Panc1 (cell line): ENCODE results near the gene RNASEH2B. TPM values are rescaled to one million over a fixed set of nuclear protein-coding genes. Genes with fewer than 3 reads are reported as not detected.

Experiments used
- ATAC-seq: fragments of 200-7000 bp; cut with Tn5 transposase; 2 replicates; pipeline ENCODE4 v1.9.1; 2020; ENCODE audit warnings: mild to moderate bottlenecking, moderate library complexity
- BruUV-seq: library from RNA; stranded (reverse); fragments of 400-500 nt; replicated peaks from 2 replicates; lab custom pipeline; 2021; lab: Mats Ljungman, UMichigan
- CTCF ChIA-PET: fragments of 300-600 bp; sonication (Branson Sonifier 250); formaldehyde crosslinking; loops from one replicate; lab custom pipeline; 2022; ENCODE audit warnings: antibody characterized with exemption; lab: Charles Lee
- POLR2A ChIA-PET: fragments of 300-600 bp; sonication (Branson Sonifier 250); formaldehyde crosslinking; loops from one replicate; lab custom pipeline; 2022; ENCODE audit warnings: antibody characterized with exemption; lab: Charles Lee
- DNase-seq: peaks from one replicate; pipeline ENCODE4 v3.0.0-alpha.2; 2010; ENCODE audit warnings: low read depth, low spot score
- H3K27ac ChIP-seq: 2 replicates; pipeline ENCODE4 v1.5.1; 2011; ENCODE audit warnings: mild to moderate bottlenecking, low read length, inconsistent platforms
- H3K27me3 ChIP-seq: fragments of 200-500 bp; sonication (Bioruptor generic); 2 replicates; pipeline ENCODE4 v1.6.0; 2014; ENCODE audit warnings: low read length, inconsistent platforms; ENCODE audit not compliant: control insufficient read depth, insufficient read depth
- H3K36me3 ChIP-seq: fragments of 200-500 bp; sonication (Bioruptor generic); 2 replicates; pipeline ENCODE4 v1.5.1; 2014; ENCODE audit warnings: inconsistent platforms, mild to moderate bottlenecking, low read length, moderate library complexity; ENCODE audit not compliant: control insufficient read depth, insufficient read depth
- H3K4me1 ChIP-seq: 2 replicates; pipeline ENCODE4 v1.5.1; 2011; ENCODE audit warnings: inconsistent platforms, mild to moderate bottlenecking, low read length, moderate library complexity; ENCODE audit not compliant: control insufficient read depth, insufficient read depth
- H3K4me3 ChIP-seq, 2 experiments: 2 replicates each; pipeline ENCODE4 v1.5.1; 2011 to 2012; ENCODE audit warnings: low read depth in 2 of 2, low read length in 2 of 2, mild to moderate bottlenecking in 2 of 2, inconsistent platforms in 1 of 2, moderate library complexity in 1 of 2
- H3K9me3 ChIP-seq: fragments of 200-500 bp; sonication (Bioruptor generic); 2 replicates; pipeline ENCODE4 v1.5.1; 2014; ENCODE audit warnings: low read depth, mild to moderate bottlenecking, inconsistent platforms, low read length, moderate library complexity; ENCODE audit not compliant: control insufficient read depth, insufficient read depth
- CTCF ChIP-seq: fragments of 450-650 bp; IDR thresholded peaks from 2 replicates; pipeline ENCODE4 v1.5.1; 2017; ENCODE audit warnings: mild to moderate bottlenecking
- POLR2AphosphoS5 ChIP-seq: IDR thresholded peaks from 2 replicates; pipeline ENCODE4 v1.6.1; 2012; ENCODE audit warnings: mild to moderate bottlenecking, low read depth, low read length, moderate library complexity
- REST ChIP-seq, 2 experiments: IDR thresholded peaks; 2 replicates each; pipeline ENCODE4 v1.6.1; 2011 to 2012; ENCODE audit warnings: low read depth in 2 of 2, control low read depth in 1 of 2, low read length in 1 of 2, mild to moderate bottlenecking in 1 of 2, moderate library complexity in 1 of 2; ENCODE audit not compliant: insufficient read depth in 1 of 2
- SIN3A ChIP-seq: IDR thresholded peaks from 2 replicates; pipeline ENCODE4 v1.6.1; 2012; ENCODE audit warnings: low read depth, mild to moderate bottlenecking, low read length, moderate library complexity, borderline replicate concordance; ENCODE audit not compliant: insufficient read depth
- TCF7L2 ChIP-seq: IDR thresholded peaks from 2 replicates; pipeline ENCODE4 v1.6.1; 2011; ENCODE audit warnings: mild to moderate bottlenecking, low read depth, low read length, inconsistent platforms
- in situ Hi-C: cut with HindIII; loops from 2 replicates; pipeline ENCODE4 v1.10.0; 2016; ENCODE audit warnings: low sequenced_read_pairs, low pct_unique_long_range_greater_than_20kb
- intact Hi-C: fragments of 100-400 bp; cut with micrococcal nuclease; formaldehyde crosslinking; loops from one replicate; pipeline ENCODE4 v1.10.0; 2022; ENCODE audit not compliant: unreplicated experiment
- total RNA-seq: library from RNA; stranded (reverse); gene quantifications from one replicate; pipeline ENCODE4 v1.2.1, GENCODE V29; 2021; ENCODE audit not compliant: unreplicated experiment

RNASEH2B gene
- total RNA-seq, 1 experiment from 2014 or later = 37.8 TPM

- intact Hi-C loops = loop anchor here (10.0 kb wide), 1 partner anchor 158 kb away; no protein-coding TSS in a partner anchor
- ATAC-seq = no peak
- CTCF ChIA-PET = no interaction called here
- peak overlapping the region; percentile 44; the same call in 1 of the 2 replicates for H3K27ac ChIP-seq
- no TSS peak for BruUV-seq
- in situ Hi-C loops = no loop called here
- no peaks in the 10 kb centered on the region for H3K36me3 ChIP-seq
- no peaks in the 10 kb centered on the region for H3K27me3 ChIP-seq
- peaks cover 5% of the 10 kb centered on the region; the same call in 1 of the 2 replicates for H3K9me3 ChIP-seq
- no peak for DNase-seq
- POLR2A ChIA-PET = no interaction called here
- H3K4me3 ChIP-seq = no peak overlapping the region
- TF ChIP-seq POLR2AphosphoS5 (no peak), REST (IDR thresholded peaks at IDR 0.05; ENCODE audit: insufficient read depth in 1 of 2, low read depth in 2 of 2, low read length in 1 of 2) (no peak), CTCF (no peak), SIN3A (no peak), TCF7L2 (no peak)
- H3K4me1 ChIP-seq = peaks cover 29% of the 10 kb centered on the region
Observed at GRCh38 chr13:50916701-50917184, 7.2 kb downstream of the RNASEH2B start.

- intact Hi-C loops = loop anchor here (10.0 kb wide), 1 partner anchor 157 kb away; no protein-coding TSS in a partner anchor
- ATAC-seq = 0 out of 2 replicates have a peak, but pooled peaks have one; percentile 34
- Histone ChIP-seq H3K36me3 (no peaks in the 10 kb centered on the region), H3K27me3 (no peaks in the 10 kb centered on the region), H3K27ac (no peak overlapping the region), H3K9me3 (peaks cover 11% of the 10 kb centered on the region; the same call in 1 of the 2 replicates), H3K4me1 (peaks cover 23% of the 10 kb centered on the region), H3K4me3 (no peak overlapping the region)
- no peak for DNase-seq
- ChIA-PET POLR2A (no interaction called here), CTCF (interaction anchor here (0.6 kb wide), 1 partner anchor 366 kb away, joined by 7 read pairs; no protein-coding TSS in a partner anchor)
- in situ Hi-C loops = no loop called here
- TF ChIP-seq SIN3A (no peak), REST (IDR thresholded peaks at IDR 0.05; ENCODE audit: insufficient read depth in 1 of 2, low read depth in 2 of 2, low read length in 1 of 2) (no peak), TCF7L2 (no peak), CTCF (no peak), POLR2AphosphoS5 (no peak)
- BruUV-seq = no TSS peak
Observed at GRCh38 chr13:50917572-50917971, 8.0 kb downstream of the RNASEH2B start.
